Myocyte (in vitro differentiated cells): ENCODE results near the gene RAB33A. TPM values are rescaled to one million over a fixed set of nuclear protein-coding genes. Genes with fewer than 3 reads are reported as not detected.
"Not testable (repeated sequence)": the region's sequence is repeated elsewhere in the genome, so short reads cannot be mapped to it uniquely, and the experiment has no call there.

Source experiments
- DNase-seq: peaks from one replicate; pipeline ENCODE4 v3.0.0-alpha.2; 2012; ENCODE audit warnings: low read depth
- total RNA-seq: library from RNA; depleted of rRNA; stranded (reverse); fragments of >200 nt; gene quantifications from 2 replicates; pipeline ENCODE4 v1.2.3, GENCODE V29; 2014

RAB33A gene
- total RNA-seq, 1 donor from 2014 or later: 0.29 TPM

DNA sequence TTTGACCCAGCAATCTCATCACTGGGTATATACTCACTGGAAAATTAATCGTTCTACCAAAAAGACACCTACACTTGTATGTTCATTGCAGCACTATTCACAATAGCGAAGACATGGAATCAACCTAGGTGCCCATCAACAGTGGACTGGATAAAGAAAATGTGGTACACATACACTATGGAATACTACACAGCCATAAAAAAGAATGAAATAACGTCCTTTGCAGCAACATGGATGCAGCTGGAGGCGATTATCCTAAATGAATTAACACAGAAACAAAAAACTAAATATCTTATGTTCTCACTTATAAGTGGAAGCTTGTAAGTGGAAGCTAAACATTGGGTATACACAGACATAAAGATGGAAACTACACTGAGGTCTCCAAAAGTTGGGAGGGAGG is 59.4 kb downstream of the RAB33A start:
- not testable (repeated sequence) for DNase-seq

Other genes with a start within 250 kb of the RAB33A start
- 0.94 and 1.5 TPM in 2 replicates for gene BCORL1, start 189.3 kb upstream of the RAB33A start, total RNA-seq
- gene ELF4, start 61.5 kb upstream of the RAB33A start, total RNA-seq: 7.6 and 9.2 TPM in 2 replicates
- 22.7 and 23.5 TPM in 2 replicates for gene AIFM1, start 6.1 kb upstream of the RAB33A start, total RNA-seq
- gene ZNF280C, start 96.9 kb downstream of the RAB33A start, total RNA-seq: 8.7 and 10.1 TPM in 2 replicates
- gene SLC25A14, start 168.0 kb downstream of the RAB33A start, total RNA-seq: 12.8 and 24.0 TPM in 2 replicates
- not detected in 2 replicates for gene GPR119, start 213.7 kb downstream of the RAB33A start, total RNA-seq
- gene RBMX2, start 230.0 kb downstream of the RAB33A start, total RNA-seq: 18.7 and 21.8 TPM in 2 replicates